Stimulated activated CD4-positive, alpha-beta T cell treated with anti-CD3 and anti-CD28 coated beads, Interleukin-4, amount 100 ng/mL, for 48 hours (primary cell): ENCODE data around the gene FPGS.
"Not testable (repeated sequence)": the region's sequence is repeated elsewhere in the genome, so short reads cannot be mapped to it uniquely, and the experiment has no call there.

Experiments
- DNase-seq, 2 donors: peaks; one replicate each; pipeline ENCODE4 v3.0.0-alpha.2; 2020; ENCODE audit warnings: low read depth in 2 of 2

Gene FPGS

GRCh38 chr9:127802576-127803443, at the start of gene FPGS:
Gene FPGS, plus strand, starts transcription at chr9:127802882. Its CDS starts 43 bp downstream, at chr9:127802925.
- DNase-seq, result peak; percentile 76 to 82

DNA sequence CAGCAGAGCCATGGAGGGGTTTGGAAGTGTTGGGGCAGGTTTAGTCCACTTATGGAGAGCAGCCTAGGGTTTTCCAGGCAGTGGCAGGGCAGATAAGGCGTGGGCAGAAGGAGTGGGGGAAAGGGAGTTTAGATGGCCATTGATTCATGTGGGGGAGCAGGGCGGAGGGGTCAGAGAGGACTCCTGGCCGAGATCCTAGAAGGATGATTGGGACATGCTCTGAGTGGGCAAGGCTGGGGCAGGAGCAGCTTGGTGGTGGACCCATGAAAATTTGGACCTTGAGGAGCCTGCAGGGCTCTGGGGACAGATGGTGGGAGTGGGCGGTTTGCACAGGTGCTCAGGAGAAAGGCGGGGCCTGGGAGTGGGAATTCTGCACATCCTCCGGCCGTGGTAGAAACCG, 49.5 kb upstream of the FPGS start:
- no peak for DNase-seq

DNA sequence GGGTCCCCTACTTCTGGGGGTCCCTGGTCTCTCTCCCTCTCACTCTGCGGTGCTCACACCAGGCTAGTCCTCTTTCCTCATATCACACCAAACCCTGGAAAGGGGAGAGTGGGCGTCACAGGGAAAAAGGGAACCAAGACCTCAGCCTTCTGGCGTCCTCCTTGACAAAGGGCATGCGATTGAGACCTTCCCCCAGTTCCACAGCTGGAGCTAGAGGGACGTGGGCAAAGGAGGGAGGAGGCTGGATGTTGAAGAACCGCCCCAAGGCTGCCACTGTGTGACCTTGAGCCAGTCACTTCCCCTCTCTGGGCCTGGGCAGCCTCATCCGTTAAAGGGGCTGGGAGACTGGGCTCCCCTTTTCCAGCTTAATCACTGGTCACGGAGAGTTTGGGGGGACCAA, 49.1 kb upstream of the FPGS start:
- DNase-seq, result no peak

- DNase-seq, result no peak
Measured at GRCh38 chr9:127754099-127755060, 48.3 kb upstream of the FPGS start.

DNA sequence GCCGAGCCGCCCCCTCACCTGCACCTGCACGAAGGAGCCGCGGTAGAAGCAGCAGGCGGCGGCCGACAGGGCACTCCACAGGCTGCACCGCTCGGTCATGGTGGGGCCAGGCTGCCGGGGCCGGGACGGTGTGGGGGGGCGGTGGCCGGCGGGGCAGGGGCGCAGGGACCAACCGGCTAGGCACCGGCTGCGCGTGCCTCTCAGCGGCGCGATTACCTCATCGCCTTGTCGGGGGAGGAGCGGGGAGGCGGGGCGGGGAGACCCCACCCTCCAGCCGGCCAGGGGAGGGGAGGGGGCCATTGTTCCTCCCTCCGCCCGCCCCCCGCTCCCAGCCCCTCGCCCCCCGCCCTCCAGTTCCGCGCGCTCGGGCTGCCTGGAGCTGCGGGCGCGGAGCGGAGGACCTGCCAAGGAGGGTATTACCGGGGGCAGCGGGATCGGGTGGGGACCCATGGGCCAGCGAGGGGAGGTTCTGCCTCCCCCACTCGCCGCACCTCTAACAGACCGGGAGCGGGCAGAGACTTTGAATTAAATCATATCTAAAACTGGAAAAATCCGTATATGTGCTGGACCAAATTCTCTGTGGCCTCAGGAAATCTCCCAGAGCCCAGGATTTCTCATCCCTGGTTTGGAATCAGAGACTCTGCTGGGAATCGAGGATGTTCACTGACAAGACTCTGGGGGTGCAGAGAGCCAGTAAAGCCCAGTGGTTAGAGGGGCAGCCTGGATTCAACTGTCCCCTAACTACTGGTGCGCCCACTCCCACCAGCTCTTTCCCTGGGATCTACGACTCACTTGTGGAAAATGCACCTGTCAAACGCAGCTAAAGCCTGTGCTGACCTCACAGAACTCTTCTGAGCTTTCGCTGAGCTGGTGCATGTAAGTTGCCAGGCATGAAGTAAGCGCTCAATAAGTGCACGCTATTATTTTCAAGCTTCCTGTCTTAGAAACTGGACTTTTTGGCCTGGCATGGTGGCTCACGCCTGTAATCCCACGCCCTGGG, 47.3 kb upstream of the FPGS start:
- no peak for DNase-seq

DNA sequence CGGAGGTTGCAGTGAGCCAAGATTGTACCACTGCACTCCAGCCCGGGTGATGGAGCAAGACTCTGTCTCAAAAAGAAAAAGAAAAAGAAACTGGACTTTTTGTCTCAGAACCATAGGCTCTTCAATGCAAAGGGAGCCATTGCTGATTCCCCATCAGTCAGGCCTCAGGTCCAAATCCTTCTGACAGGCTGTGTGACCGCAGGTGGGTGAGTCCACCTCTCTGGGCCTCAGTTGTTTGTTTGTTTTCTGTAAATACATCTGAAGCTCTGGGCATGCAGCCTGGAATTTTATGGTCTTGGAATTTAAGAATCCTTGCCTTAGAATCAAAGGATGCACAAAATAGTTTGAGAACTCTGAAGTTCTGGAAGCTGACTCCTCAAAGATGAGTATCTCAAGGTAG, 46.4 kb upstream of the FPGS start:
- DNase-seq, result no peak

DNA sequence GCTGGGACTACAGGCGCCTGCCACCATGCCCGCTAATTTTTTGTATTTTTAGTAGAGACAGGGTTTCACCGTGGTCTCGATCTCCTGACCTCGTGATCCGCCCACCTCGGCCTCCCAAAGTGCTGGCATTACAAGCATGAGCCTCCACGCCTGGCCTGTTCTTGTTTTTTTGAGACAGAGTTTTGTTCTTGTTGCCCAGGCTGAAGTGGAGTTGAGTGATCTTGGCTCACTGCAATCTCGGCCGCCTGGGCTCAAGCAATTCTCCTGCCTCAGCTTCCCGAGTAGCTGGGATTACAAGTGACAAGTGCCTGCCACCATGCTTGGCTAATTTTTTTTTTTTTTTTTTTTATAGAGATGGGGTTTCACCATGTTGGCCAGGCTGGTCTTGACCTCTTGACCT, 45.9 kb upstream of the FPGS start:
- DNase-seq, result not testable (repeated sequence)

DNA sequence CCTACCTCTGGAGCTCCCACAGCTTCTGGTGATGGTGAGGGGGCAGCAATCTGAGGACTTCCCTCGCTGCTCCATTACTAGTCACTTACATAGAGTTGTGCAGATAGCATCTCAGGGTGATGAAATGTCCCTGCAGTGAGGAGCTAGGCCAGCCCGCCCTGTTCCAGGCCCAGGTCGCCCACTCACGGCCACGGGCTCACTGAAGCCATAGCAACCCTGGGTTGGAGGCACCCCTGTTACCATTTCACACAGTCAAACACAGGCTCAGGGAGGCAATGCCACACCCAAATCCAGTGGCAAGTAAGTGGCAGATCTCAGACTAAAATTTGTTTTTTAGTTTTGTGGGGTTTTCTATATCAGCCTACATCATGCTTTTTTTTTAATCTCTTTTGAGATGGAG, 43.8 kb upstream of the FPGS start:
- DNase-seq, result no peak

GRCh38 chr9:127761061-127761460, 41.6 kb upstream of the FPGS start:
- DNase-seq, result no peak

DNA sequence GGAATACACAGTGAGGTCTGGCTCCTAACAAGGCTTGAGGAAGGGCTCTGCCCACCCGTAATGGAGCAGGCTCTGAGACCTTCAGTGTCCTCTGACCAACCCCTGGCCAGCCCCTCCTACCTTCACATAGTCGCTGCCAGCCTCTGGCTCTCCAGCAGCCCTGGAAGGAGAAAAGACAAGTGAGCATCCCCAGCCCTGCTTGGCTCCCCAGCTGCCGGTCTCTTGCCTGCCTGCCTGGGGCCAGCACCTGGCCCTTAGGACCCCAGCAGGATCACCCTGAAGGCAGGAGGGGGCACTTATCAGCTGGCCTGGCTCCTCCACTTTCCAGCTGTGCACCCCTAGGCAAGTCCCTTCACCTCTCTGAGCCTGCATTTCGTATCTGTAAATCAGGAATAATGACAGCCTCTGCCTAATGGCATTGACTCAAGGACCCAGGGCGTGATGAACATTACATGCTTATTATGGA, 41.2 kb upstream of the FPGS start:
- no peak for DNase-seq

DNA sequence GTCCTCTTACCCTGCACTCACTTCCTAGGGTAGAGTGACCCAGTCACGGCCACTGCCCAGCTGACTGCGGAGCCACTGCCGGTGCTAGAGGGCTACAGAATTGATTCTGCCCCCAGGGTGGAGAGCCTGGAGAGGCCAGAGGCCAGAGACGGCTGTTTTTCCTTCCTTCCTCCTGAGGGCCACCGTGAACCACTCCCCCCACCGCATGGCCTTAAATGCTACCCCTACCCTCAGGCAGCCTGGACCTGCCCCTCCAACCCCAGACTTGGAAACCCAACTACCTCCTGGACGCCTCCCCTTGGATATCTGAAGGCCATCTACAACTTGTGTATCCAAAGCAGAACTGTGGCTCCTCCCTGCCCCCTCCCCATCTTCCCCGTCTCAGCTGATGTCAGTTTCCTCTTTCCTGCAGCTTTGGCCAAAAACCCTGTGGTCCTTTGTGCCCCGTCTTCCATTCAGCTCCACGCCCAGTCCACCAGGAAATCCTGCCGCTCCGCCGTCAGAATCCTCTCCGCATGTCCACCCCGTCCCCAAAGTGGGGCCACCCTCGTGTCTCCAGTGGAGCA, 40.5 kb upstream of the FPGS start:
- DNase-seq, result no peak

DNA sequence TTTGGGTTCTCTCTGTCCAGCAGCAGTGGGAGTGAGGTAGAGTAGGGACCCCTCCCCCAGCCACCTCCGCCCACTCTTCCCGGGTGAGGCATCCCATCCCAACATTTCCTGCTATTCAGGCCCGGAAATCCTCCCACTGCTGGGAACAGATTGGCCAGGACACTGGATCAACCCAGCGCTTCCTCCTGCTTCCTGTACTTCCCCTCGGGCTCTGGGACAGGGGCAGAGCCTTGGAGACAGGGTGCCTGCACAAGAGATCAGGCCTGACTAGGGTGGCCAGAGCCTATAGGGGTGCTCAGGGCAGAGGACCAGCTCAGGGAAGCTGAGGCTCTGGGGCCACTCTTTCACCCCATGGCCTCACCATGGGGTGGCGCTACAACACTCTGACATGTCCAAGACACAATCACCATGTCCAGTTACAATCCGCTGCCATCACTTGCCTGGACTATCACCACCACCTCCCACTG, 38.7 kb upstream of the FPGS start:
- DNase-seq, result no peak

- no peak for DNase-seq
Measured at GRCh38 chr9:127765418-127765817, 37.3 kb upstream of the FPGS start.

DNA sequence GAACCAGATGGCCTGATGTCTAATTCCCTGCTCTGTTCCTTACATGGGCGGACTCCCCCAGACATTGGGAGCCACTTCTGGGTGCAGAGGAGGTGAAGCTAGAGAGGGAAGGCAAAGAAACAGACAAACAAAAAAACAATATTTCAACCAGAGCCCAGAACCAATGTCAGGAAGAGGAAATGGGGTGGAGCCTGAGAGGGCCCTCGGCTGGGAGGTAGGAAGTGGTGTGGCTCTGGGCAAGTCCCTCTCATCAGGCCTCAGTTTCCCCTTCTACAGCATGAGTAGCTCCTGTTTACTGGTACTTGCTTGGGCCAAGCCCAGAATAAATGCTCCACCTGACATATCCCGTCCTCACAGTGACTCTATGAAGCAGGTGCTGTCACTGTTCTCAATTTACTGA, 35.3 kb upstream of the FPGS start:
- no peak for DNase-seq

DNA sequence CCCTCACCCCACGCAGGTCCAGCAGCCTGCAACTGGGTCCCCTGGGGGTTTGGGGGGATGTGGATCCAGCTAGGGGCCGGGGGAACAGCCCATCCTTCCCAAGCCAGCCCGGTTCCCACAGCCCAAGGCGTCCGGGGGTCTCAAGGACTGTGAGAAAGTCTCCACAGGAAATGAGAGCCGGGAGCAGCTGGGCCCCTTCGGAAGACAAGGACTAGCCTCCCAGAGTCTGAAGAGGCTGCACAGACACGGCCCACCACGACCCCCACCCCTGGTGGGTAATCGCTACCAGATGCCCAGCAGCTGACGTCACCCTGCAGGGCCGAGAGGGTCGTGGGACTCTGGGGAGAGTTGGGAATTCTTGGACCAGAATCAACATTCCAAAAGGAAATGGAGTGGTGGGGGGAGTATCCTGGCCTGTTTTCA, 34.8 kb upstream of the FPGS start:
- DNase-seq, result no peak

DNA sequence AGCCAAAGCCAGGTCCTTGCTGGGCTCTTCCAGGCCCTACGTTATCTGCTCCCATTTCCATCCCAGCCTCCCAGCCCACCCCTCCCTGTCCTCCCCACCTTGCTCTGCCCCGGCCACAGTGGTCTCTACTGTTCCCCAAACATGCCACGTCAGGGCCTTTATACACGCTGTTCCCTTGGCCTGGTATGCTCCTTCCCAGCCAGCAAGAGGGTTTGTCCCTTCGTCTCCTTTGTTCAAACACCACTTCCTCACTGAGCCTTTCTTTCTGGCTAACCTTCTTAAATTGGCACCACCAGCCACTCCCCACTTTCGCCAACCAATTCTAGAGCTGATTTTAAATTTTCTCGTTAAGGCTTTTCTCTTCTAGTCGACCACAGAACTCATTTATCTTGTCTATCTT, 34.0 kb upstream of the FPGS start:
- no peak for DNase-seq

DNA sequence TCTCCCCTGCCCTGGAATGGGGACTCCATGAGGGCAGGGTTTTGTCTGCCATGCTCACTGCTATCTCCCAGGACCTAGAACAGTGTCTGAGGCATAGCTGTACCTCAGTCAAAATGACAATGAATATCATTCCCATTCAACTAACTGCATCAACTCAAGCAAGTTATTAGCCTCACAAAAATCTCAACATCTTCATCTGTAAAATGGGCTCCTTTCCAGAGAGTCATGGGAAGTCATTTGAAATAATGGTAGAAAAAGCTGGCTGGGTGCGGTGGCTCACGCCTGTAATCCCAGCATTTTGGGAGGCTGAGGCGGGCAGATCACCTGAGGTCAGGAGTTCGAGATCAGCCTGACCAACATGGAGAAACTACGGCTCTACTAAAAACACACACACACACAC, 33.6 kb upstream of the FPGS start:
- no peak for DNase-seq

DNA sequence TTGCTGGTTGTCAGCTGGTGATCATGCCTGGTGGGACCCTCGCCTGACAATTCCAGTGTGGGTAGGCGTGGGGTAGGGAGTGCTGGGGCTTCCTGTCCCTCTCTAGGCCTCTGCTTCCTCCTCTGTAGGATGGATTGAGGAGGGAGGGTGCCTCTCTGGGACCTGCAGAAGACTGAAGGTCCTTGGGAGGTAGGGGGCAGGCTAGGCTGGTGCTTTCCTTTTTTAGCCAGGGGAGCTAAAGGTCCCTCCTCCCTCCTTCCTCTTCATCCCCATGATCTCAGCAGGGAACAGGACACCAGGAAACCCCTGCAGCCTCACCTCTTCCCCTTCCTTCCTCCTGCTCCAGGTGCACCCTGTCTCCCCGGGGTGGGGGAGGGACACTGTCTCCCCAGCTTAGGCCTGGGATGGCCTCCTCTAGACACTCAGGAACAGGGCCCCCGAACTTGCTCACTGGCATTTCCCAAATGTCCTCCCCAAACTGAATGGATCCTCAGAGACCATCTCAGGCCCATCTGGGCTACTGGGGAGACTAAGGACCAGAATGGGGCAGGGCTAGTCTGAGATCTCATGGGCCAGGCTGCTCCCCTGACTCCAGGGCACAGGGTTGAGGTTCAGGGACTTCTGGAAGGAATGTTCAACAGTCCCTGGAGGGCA, 32.6 kb upstream of the FPGS start:
- no peak for DNase-seq

DNA sequence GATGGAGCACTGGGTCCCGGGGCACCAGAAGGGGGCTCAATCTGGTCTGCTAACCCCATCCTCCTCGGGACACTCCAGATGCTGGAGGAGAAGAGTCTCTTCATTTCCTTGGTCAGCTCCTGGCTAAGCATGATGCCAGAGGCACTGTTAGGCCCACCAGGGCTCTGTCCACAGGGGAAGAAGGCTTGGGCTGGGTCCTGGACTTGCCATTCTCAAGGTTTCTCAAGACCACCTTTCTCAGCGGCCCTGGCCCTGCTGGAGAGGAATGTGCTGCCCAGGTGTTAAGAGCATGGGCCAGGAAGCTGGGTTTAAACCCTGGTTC, 32.1 kb upstream of the FPGS start:
- no peak for DNase-seq

DNA sequence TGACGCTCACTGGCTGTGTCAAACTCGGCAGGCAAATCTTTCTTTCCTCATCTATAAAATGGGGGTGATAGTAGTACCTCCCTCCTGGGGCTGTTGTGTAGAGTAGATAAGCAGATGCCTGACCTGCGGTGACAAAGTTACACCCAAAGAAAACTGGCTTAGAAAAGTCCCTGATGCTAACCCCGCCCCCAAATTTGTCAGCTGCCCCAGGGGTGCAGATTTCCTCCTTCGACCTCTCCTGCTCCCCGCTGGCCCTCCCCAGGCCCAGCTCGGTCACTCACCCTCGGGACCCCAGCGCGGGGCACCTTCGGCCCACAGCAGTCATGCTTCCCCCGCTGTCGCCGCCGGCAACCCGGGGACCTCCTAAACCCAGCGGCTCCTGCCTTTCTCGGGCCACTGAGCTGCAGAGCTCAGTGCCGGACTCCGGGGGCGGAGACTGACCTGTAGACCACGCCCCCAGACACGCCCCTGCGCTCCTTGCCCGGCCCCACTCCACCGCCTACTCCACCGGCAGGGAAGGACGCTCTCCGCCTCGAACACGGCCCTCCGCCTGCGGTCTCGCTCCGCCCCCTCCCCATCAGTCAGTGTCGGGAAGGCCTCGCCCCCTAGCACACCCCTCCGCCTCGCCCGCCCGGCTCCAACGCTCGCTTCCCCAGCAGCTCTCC, 31.6 kb upstream of the FPGS start:
- DNase-seq, result peak; percentile 97
